NCI-H2227 (cell line): Measurements from ENCODE around the gene PHF23.
A peak's percentile ranks its signal among the peaks of the same experiment; 100 is the strongest.

ENCODE experiments used
- DNase-seq: peaks from one replicate; lab custom pipeline; 2025; ENCODE audit not compliant: unreplicated experiment; lab: John Stamatoyannopoulos, UW

The PHF23 gene

DNA sequence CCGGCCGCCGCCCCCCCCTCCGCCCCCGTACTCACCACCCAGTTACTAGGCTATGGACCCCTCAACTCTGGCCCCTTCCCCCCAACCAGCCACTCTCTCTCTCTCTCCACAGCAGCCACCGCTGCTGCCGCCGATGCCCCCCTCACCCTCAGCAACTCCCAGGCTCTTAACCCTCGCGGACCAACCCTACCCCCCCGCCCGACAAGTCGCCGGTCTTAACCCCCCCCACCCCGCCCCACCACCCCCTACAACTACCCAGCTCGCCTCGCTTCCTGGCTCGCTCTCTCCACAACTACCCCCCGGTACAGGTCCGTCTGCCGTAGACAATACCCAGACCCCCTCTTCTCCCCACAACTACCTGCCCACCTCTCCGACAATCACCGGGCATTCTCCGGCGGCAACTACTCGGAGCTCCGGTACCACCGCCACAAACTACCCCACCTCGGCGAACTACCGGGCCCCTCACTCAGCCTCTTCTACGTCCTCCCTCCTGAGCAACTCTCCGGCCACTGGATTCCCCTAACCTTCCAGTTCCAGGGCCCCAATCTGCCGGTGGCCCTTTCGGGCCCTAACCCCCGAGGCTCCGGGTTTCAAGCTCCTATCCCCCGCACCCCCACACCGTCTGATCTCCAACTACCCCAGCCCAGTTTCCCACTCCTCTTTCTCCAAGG lies 702 bp downstream of the PHF23 start:
- no peak for DNase-seq

GRCh38 chr17:7237761-7238419 lies 1.4 kb downstream of the PHF23 start:
- peak; percentile 75 for DNase-seq

DNA sequence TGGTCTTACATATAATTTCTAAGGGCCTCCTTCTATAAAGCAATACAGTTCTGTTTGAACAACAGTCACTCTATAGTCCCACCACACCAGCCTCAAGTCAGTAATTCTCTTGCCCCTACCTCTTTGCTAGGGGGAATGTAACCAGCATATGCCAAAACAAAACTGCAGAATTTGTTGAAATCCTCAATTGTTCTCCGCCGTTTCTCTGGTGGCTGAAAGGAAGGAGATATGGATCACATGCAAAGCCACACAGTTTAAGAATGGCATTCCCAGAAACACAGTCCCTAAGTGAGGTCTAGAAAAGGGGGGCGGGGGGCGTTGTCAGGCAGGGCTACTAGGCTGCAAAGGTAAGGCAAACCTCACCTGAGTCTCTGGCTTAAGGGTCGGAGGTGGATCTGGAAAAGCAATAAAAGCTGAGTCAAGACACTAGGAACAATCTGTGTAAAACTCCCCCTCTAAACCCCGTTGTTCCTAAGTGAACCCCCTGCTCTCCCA lies 1.9 kb downstream of the PHF23 start:
- DNase-seq: no peak

GRCh38 chr17:7236808-7237207 lies 2.4 kb downstream of the PHF23 start:
- DNase-seq: no peak

GRCh38 chr17:7235693-7236665 lies 3.3 kb downstream of the PHF23 start:
- DNase-seq: no peak

- DNase-seq: peak; percentile 94
These were observed 4.9 kb downstream of the PHF23 start, which contains the start of gene DVL2 for GRCh38 chr17:7234083-7234951. Gene DVL2, minus strand, starts transcription at chr17:7234517. Its CDS starts 255 bp downstream, at chr17:7234262.

DNA sequence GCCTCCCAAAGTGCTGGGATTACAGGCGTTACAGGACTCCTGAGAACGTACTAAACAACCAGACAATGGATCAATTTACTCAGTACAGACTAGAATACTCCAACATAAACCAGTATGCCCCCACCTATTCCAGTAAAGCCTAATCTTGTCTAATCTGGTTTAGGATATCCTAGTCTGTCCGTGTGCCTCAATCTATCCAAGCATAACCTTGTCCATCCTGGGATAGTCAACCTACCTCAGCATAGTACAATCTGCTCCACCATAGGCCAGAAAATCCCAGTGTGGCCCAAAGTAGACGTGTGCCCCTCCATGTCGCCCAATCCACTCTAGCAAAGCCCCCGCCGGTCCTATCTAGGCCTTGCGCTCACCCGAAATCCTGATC lies 5.6 kb downstream of the PHF23 start:
- no peak for DNase-seq

- no peak for DNase-seq
These were observed 7.1 kb downstream of the PHF23 start for GRCh38 chr17:7232114-7232513.

- DNase-seq: no peak
These were observed 9.8 kb downstream of the PHF23 start for GRCh38 chr17:7229504-7229903.

DNA sequence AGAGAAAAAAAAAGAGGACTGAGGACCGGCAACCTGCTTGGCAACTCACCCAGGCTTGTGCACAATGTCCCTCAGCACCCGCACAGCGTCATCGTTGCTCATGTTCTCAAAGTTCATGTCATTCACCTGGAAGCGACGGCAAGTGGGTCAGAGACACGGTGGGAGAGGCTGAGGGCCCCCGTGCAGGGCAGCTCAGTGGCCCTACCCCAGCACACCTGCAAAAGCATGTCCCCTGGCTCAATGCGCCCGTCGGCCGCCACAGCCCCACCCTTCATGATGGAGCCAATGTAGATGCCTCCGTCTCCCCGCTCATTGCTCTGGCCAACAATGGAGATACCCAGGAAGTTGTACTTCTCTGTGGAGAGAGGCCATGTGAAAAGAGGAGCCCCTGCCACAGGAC lies 10.3 kb downstream of the PHF23 start:
- no peak for DNase-seq

- no peak for DNase-seq
These were observed 12.2 kb downstream of the PHF23 start for GRCh38 chr17:7226721-7227710.

DNA sequence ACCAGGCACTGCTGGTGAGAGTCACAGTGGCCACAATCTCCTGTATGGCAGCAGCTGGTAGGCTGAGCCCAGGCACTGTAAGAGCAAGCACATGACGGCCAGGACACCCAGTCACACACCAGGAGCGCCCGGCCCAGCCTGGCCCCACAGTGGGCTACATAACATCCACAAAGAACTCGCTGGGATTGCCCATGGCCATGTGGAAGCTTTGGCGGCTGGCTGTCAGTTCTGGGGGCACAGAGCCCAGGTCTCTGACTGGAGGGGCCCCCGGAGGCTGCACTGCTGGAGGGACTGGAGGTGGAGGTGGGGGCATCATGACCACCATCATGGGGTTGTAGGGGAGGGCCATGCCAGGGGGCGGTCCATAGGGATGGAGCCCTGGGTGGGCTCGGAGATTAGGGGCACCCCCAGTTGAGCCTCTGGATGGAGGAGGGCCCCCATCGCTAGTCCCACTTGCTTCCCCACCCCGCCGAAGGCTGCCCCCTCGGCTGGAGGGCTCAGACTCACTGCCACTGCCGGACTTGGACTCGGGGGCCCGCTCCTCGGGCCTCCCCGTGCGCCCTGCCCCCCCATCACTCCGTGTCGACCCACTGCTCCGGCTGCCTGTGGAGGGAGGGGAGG lies 13.4 kb downstream of the PHF23 start:
- no peak for DNase-seq

- no peak for DNase-seq
These were observed 14.6 kb downstream of the PHF23 start for GRCh38 chr17:7224661-7225111.

DNA sequence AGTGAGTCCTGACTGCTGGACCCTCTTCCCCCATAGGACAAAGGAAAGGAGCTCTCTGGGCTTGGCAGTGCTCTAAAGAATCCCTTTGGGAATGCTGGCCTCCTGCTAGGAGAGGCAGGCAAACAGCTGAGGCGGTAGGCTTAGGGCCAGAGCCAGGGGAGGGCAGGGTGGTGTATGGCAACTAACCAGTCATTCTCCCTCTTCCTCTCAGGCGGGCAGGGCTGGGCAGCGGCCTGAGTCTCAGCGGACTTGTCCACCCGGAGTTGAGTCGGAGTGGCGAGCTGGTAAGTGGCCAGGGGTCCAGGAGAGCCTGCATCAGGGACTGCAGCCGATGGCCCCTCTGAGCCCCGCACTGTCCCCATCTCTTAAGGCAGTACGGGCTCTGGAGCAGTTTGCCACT lies 15.1 kb downstream of the PHF23 start:
- DNase-seq: no peak

- DNase-seq: no peak
These were observed 15.9 kb downstream of the PHF23 start for GRCh38 chr17:7223375-7223774.

- no peak for DNase-seq
These were observed 16.3 kb downstream of the PHF23 start for GRCh38 chr17:7222972-7223292.

GRCh38 chr17:7222093-7222971 lies 16.9 kb downstream of the PHF23 start:
- no peak for DNase-seq
